WERI-Rb-1 (cell line): ENCODE measurements around the gene TBATA.
A peak's percentile ranks its signal among the peaks of the same experiment; 100 is the strongest.

Experiments used
- DNase-seq: peaks from one replicate; pipeline ENCODE4 v3.0.0-alpha.2; 2020
- H3K27ac ChIP-seq: fragments of 250-450 bp; sonication (Bioruptor Pico); 2 replicates; pipeline ENCODE4 v1.5.1; 2020; ENCODE audit warnings: mild to moderate bottlenecking, moderate library complexity
- H3K27me3 ChIP-seq: fragments of 250-450 bp; sonication (Bioruptor Pico); 2 replicates; pipeline ENCODE4 v1.5.1; 2021; ENCODE audit warnings: mild to moderate bottlenecking, low read depth, moderate library complexity; ENCODE audit not compliant: insufficient read depth, severe bottlenecking
- H3K36me3 ChIP-seq: fragments of 250-450 bp; sonication (Bioruptor Pico); 2 replicates; pipeline ENCODE4 v1.5.1; 2020; ENCODE audit warnings: mild to moderate bottlenecking, moderate library complexity
- H3K4me3 ChIP-seq: 2 replicates; pipeline ENCODE4 v1.5.1; 2011; ENCODE audit warnings: low read depth, mild to moderate bottlenecking, control low read depth, low read length
- H3K9me3 ChIP-seq: fragments of 250-450 bp; sonication (Bioruptor Pico); 2 replicates; pipeline ENCODE4 v1.5.1; 2021; ENCODE audit warnings: mild to moderate bottlenecking, moderate library complexity; ENCODE audit not compliant: severe bottlenecking
- TF ChIP-seq, protein P1 (sequence below): IDR thresholded peaks from 2 replicates; pipeline ENCODE4 v1.5.1; 2011; ENCODE audit warnings: low read depth, mild to moderate bottlenecking, control low read depth, inconsistent platforms, low read length

The TBATA gene

DNA sequence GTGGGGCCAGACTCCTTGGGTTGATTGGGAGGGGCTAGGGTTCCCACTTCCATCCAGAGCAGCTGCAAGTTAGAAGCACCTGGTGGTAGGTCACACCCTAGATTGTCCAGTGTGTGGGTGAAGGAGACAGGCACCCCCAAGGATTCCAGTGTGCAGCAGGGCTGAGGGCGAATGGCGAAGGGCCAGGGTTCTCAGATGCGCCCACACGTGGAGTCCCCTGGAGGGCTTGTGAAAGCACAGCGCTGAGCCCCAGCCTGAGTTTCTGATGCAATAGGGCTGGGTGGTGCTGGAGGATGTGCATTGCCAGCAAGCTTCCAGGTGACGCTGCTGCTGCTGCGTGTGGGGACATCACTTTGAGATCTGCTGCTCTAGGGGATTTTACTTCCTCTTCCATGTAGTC, 25.4 kb downstream of the TBATA start:
- Histone ChIP-seq H3K36me3 (no peaks in the 10 kb centered on the region), H3K4me3 (no peak overlapping the region), H3K27ac (no peak overlapping the region), H3K27me3 (no peaks in the 10 kb centered on the region), H3K9me3 (no peaks in the 10 kb centered on the region)
- no peak for DNase-seq
- TF ChIP-seq, protein P1, sequence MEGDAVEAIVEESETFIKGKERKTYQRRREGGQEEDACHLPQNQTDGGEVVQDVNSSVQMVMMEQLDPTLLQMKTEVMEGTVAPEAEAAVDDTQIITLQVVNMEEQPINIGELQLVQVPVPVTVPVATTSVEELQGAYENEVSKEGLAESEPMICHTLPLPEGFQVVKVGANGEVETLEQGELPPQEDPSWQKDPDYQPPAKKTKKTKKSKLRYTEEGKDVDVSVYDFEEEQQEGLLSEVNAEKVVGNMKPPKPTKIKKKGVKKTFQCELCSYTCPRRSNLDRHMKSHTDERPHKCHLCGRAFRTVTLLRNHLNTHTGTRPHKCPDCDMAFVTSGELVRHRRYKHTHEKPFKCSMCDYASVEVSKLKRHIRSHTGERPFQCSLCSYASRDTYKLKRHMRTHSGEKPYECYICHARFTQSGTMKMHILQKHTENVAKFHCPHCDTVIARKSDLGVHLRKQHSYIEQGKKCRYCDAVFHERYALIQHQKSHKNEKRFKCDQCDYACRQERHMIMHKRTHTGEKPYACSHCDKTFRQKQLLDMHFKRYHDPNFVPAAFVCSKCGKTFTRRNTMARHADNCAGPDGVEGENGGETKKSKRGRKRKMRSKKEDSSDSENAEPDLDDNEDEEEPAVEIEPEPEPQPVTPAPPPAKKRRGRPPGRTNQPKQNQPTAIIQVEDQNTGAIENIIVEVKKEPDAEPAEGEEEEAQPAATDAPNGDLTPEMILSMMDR: no peak

DNA sequence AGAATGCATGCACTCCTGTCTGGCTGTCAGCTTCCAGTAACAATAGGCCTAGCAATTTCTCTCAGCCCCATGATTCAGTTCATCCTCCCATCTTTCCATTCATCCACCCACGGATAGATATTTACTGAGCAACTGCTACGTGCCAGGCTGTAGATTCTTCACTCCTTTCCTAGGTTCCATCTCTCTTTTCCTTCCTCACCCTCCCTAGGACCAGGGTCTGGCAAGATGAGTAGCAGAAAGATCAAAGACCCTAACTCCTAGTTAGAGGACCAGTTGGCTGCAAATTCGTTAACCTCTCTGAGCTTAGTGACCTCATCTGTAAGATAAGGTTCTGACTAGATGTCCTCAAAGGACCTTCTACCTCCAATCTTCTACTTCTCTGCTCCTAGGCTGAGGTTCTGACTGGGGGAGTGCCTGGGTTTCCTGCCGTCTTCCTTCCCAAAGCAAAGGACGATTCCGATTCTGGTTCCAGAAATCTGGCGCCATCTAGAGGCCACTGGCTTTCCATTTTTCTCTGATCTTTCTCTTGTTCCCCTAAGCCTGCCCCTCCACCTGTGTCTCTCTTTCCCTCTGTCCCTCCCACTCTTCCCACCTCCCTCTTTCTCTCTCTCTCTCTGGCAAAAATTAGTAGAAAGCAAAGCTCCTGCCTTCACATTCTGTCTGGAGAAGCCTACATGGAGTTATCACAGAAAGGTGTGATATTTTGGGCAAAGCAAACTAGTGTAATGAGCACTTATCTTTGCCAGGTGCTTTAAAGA, 26.2 kb downstream of the TBATA start:
- no peaks in the 10 kb centered on the region for H3K36me3 ChIP-seq
- no peaks in the 10 kb centered on the region for H3K27me3 ChIP-seq
- TF ChIP-seq, protein P1: peak; percentile 77
- no peak overlapping the region for H3K4me3 ChIP-seq
- peak; percentile 75 for DNase-seq
- no peaks in the 10 kb centered on the region for H3K9me3 ChIP-seq
- H3K27ac ChIP-seq: no peak overlapping the region

DNA sequence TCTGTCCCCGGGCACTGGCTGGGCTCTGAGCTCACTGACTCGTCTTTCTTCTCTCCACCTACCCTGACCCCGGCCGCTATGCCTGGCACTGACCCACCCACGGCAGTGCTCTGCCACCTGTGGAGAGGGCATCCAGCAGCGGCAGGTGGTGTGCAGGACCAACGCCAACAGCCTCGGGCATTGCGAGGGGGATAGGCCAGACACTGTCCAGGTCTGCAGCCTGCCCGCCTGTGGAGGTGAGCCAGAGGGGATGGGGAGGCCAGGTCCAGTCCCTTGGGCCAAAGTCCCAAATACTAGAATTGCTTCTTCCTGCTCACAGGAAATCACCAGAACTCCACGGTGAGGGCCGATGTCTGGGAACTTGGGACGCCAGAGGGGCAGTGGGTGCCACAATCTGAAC, 27.3 kb downstream of the TBATA start:
- TF ChIP-seq, protein P1: no peak
- Histone ChIP-seq H3K27ac (no peak overlapping the region), H3K4me3 (no peak overlapping the region), H3K9me3 (no peaks in the 10 kb centered on the region), H3K27me3 (no peaks in the 10 kb centered on the region), H3K36me3 (no peaks in the 10 kb centered on the region)
- no peak for DNase-seq

DNA sequence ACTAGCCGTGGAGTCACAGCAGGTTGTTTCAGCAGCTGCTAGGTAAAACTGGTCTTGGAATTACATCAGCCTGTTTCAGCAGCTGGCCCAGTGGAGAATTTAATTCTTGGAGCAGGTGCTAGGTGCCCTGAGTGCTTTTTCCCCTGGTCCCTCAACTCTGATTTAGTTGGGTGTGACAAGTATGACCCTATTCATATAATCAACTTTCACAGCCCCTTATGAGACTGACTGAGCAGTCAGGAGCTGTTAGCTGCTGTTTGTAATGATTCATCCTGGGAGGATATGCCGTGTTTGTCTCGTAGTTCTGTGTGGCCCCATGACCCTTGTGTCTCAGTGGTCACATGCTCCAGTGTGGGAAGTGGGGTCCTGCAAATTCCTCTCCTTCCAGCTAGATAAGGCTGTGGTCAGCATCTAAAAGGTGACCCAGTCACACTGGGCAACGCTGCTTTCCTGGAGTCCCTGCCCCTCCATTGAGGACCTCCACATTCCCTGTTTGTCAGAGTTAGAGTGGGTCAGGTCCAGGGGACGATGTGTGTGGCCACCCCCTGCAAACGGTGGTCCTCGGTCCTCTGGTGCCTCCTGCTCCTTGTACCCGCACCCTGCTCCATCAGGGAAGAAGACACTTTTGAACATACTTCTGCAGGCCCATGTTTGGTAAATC, 28.3 kb downstream of the TBATA start:
- no peaks in the 10 kb centered on the region for H3K36me3 ChIP-seq
- TF ChIP-seq, protein P1: no peak
- no peak overlapping the region for H3K4me3 ChIP-seq
- no peaks in the 10 kb centered on the region for H3K9me3 ChIP-seq
- H3K27ac ChIP-seq: no peak overlapping the region
- no peaks in the 10 kb centered on the region for H3K27me3 ChIP-seq
- DNase-seq: no peak

DNA sequence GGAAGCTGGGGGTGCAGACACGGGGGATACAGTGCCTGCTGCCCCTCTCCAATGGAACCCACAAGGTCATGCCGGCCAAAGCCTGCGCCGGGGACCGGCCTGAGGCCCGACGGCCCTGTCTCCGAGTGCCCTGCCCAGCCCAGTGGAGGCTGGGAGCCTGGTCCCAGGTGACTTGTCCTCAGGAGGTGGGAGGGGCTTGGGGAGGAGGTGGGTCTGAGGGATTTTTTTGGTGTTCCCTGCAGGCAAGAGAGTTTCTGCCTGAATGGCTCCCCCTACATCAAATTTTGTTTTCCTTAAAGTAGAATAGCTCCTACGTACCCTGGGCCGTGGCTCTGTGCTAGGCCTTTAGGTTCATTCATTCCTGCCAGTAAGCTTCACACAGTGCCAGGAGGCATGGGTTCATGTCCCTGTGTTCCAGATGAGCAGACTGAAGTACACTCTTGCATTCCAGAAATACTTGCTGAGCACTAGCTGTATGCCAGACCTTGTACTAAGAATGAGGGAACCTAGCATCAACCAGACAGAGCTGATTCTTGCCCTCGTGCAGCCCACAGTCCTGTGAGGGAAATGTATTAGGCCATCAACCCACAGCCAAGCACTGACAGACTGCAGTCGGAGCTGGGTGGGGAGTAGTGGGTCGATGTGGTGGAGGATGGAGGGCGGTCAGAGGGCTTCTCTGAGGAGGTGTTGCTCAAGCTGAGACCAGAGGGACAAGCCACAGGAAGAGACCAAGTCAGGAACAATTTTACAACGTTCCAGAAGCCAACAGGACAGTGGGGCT, 31.1 kb downstream of the TBATA start:
- Histone ChIP-seq H3K4me3 (no peak overlapping the region), H3K27me3 (no peaks in the 10 kb centered on the region), H3K9me3 (no peaks in the 10 kb centered on the region), H3K36me3 (no peaks in the 10 kb centered on the region), H3K27ac (no peak overlapping the region)
- TF ChIP-seq, protein P1: no peak
- DNase-seq: no peak
